ENCODE measurements around the gene MYOZ3. TPM values are rescaled to one million over a fixed set of nuclear protein-coding genes. Genes with fewer than 3 reads are reported as not detected.
A peak's percentile ranks its signal among the peaks of the same experiment; 100 is the strongest.

The MYOZ3 gene
- total and polyA plus RNA-seq, 2 of the 8 experiments (the other 6 are each of a cell fraction or from before 2014, with no cell fraction given): 9.6 to 19.1 TPM

GRCh38 chr5:150656191-150657132, 4.6 kb upstream of the MYOZ3 start (continued):
- TF ChIP-seq KDM1A (IDR thresholded peaks at IDR 0.05; ENCODE audit: borderline replicate concordance, low read length) (no peak), BACH1 (IDR thresholded peaks at IDR 0.05; ENCODE audit: low read length) (no peak), SAP30 (IDR thresholded peaks at IDR 0.05; ENCODE audit: insufficient read depth, insufficient replicate concordance, low read length) (no peak), TBP (IDR thresholded peaks at IDR 0.05; ENCODE audit: low read depth, low read length) (peak; percentile 16; the same call in 1 of the 2 replicates), POLR2A (IDR thresholded peaks at IDR 0.05; ENCODE audit: control extremely low read depth in 1 of 2, low read depth in 2 of 2, low read length in 2 of 2) (peak in 1 of 2 experiments; percentile 60; a peak in 2 of 3 replicates), SP2 (IDR thresholded peaks at IDR 0.05; ENCODE audit: low read length) (no peak), ATF2 (IDR thresholded peaks at IDR 0.05; ENCODE audit: low read length) (no peak)
- TF ChIP-seq, protein P1, sequence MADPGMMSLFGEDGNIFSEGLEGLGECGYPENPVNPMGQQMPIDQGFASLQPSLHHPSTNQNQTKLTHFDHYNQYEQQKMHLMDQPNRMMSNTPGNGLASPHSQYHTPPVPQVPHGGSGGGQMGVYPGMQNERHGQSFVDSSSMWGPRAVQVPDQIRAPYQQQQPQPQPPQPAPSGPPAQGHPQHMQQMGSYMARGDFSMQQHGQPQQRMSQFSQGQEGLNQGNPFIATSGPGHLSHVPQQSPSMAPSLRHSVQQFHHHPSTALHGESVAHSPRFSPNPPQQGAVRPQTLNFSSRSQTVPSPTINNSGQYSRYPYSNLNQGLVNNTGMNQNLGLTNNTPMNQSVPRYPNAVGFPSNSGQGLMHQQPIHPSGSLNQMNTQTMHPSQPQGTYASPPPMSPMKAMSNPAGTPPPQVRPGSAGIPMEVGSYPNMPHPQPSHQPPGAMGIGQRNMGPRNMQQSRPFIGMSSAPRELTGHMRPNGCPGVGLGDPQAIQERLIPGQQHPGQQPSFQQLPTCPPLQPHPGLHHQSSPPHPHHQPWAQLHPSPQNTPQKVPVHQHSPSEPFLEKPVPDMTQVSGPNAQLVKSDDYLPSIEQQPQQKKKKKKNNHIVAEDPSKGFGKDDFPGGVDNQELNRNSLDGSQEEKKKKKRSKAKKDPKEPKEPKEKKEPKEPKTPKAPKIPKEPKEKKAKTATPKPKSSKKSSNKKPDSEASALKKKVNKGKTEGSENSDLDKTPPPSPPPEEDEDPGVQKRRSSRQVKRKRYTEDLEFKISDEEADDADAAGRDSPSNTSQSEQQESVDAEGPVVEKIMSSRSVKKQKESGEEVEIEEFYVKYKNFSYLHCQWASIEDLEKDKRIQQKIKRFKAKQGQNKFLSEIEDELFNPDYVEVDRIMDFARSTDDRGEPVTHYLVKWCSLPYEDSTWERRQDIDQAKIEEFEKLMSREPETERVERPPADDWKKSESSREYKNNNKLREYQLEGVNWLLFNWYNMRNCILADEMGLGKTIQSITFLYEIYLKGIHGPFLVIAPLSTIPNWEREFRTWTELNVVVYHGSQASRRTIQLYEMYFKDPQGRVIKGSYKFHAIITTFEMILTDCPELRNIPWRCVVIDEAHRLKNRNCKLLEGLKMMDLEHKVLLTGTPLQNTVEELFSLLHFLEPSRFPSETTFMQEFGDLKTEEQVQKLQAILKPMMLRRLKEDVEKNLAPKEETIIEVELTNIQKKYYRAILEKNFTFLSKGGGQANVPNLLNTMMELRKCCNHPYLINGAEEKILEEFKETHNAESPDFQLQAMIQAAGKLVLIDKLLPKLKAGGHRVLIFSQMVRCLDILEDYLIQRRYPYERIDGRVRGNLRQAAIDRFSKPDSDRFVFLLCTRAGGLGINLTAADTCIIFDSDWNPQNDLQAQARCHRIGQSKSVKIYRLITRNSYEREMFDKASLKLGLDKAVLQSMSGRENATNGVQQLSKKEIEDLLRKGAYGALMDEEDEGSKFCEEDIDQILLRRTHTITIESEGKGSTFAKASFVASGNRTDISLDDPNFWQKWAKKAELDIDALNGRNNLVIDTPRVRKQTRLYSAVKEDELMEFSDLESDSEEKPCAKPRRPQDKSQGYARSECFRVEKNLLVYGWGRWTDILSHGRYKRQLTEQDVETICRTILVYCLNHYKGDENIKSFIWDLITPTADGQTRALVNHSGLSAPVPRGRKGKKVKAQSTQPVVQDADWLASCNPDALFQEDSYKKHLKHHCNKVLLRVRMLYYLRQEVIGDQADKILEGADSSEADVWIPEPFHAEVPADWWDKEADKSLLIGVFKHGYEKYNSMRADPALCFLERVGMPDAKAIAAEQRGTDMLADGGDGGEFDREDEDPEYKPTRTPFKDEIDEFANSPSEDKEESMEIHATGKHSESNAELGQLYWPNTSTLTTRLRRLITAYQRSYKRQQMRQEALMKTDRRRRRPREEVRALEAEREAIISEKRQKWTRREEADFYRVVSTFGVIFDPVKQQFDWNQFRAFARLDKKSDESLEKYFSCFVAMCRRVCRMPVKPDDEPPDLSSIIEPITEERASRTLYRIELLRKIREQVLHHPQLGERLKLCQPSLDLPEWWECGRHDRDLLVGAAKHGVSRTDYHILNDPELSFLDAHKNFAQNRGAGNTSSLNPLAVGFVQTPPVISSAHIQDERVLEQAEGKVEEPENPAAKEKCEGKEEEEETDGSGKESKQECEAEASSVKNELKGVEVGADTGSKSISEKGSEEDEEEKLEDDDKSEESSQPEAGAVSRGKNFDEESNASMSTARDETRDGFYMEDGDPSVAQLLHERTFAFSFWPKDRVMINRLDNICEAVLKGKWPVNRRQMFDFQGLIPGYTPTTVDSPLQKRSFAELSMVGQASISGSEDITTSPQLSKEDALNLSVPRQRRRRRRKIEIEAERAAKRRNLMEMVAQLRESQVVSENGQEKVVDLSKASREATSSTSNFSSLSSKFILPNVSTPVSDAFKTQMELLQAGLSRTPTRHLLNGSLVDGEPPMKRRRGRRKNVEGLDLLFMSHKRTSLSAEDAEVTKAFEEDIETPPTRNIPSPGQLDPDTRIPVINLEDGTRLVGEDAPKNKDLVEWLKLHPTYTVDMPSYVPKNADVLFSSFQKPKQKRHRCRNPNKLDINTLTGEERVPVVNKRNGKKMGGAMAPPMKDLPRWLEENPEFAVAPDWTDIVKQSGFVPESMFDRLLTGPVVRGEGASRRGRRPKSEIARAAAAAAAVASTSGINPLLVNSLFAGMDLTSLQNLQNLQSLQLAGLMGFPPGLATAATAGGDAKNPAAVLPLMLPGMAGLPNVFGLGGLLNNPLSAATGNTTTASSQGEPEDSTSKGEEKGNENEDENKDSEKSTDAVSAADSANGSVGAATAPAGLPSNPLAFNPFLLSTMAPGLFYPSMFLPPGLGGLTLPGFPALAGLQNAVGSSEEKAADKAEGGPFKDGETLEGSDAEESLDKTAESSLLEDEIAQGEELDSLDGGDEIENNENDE (IDR thresholded peaks at IDR 0.05; ENCODE audit: insufficient replicate concordance, low read length): no peak
